A549 (cell line): Measurements from ENCODE around the gene CRTC3.

Source experiments
- POLR2AphosphoS2 ChIP-seq: conservative IDR thresholded peaks from 2 replicates; pipeline ENCODE4 v1.6.1; 2012; ENCODE audit warnings: low read length, improper control_type of control experiment, inconsistent platforms
- RAD21 ChIP-seq, 2 experiments: fragments of >200 bp in 1 of 2; sonication (Bioruptor Twin) in 1 of 2; formaldehyde crosslinking in 1 of 2; IDR thresholded peaks in 1 of 2; conservative IDR thresholded peaks in 1 of 2; 2 replicates in 1 of 2; 3 replicates in 1 of 2; pipeline ENCODE4 v1.6.1; 2012 to 2018; ENCODE audit warnings: inconsistent platforms in 1 of 2
- TF ChIP-seq, protein P1 (sequence below): fragments of >200 bp; sonication (Bioruptor Twin); formaldehyde crosslinking; IDR thresholded peaks from 3 replicates; pipeline ENCODE4 v1.5.1; 2016
- TF ChIP-seq, protein P2 (sequence below): fragments of >200 bp; sonication (Bioruptor Twin); formaldehyde crosslinking; IDR thresholded peaks from 3 replicates; pipeline ENCODE4 v1.6.1; 2016
- TF ChIP-seq, protein P3 (sequence below): IDR thresholded peaks from 2 replicates; pipeline ENCODE4 v1.6.1; 2012; ENCODE audit warnings: low read depth, borderline replicate concordance

DNA sequence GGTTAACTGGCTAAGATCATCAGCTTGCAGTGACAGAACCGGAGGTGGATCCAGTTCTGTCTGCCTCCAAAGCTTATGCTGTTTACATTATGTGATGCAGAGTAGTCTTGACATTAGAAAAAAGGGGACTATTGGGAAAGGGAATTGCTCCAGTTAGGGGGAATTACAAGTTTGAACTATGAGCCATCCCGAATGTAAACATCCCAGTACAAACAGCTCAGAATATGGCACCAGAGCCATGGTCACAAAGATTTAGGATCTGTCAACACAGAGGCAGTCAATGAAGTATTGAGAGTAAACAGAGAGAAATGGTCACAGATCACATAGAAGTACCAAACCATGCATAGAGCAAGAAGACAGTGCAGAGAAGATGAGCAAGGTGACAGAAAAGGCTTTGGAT, 39.8 kb upstream of the CRTC3 start:
- no peak for TF ChIP-seq RAD21 (conservative IDR thresholded peaks at IDR 0.05 in 1 of 2, IDR thresholded peaks at IDR 0.05 in 1 of 2)
- TF ChIP-seq, protein P1, sequence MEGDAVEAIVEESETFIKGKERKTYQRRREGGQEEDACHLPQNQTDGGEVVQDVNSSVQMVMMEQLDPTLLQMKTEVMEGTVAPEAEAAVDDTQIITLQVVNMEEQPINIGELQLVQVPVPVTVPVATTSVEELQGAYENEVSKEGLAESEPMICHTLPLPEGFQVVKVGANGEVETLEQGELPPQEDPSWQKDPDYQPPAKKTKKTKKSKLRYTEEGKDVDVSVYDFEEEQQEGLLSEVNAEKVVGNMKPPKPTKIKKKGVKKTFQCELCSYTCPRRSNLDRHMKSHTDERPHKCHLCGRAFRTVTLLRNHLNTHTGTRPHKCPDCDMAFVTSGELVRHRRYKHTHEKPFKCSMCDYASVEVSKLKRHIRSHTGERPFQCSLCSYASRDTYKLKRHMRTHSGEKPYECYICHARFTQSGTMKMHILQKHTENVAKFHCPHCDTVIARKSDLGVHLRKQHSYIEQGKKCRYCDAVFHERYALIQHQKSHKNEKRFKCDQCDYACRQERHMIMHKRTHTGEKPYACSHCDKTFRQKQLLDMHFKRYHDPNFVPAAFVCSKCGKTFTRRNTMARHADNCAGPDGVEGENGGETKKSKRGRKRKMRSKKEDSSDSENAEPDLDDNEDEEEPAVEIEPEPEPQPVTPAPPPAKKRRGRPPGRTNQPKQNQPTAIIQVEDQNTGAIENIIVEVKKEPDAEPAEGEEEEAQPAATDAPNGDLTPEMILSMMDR: no peak
- TF ChIP-seq, protein P2, sequence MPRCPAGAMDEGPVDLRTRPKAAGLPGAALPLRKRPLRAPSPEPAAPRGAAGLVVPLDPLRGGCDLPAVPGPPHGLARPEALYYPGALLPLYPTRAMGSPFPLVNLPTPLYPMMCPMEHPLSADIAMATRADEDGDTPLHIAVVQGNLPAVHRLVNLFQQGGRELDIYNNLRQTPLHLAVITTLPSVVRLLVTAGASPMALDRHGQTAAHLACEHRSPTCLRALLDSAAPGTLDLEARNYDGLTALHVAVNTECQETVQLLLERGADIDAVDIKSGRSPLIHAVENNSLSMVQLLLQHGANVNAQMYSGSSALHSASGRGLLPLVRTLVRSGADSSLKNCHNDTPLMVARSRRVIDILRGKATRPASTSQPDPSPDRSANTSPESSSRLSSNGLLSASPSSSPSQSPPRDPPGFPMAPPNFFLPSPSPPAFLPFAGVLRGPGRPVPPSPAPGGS: no peak
- no peak for TF ChIP-seq POLR2AphosphoS2
- TF ChIP-seq, protein P3, sequence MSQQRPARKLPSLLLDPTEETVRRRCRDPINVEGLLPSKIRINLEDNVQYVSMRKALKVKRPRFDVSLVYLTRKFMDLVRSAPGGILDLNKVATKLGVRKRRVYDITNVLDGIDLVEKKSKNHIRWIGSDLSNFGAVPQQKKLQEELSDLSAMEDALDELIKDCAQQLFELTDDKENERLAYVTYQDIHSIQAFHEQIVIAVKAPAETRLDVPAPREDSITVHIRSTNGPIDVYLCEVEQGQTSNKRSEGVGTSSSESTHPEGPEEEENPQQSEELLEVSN: no peak
